GM23338 (cell line): ENCODE data around the gene MTHFD2. TPM values are rescaled to one million over a fixed set of nuclear protein-coding genes. Genes with fewer than 3 reads are reported as not detected.

Experiments
- ATAC-seq: fragments of 200-7000 bp; cut with Tn5 transposase; 3 replicates; pipeline ENCODE4 v1.9.1; 2020
- DNase-seq: peaks from one replicate; pipeline ENCODE4 v3.0.0-alpha.2; 2015; ENCODE audit warnings: low spot score
- H2AFZ ChIP-seq: fragments of 200-600 bp; sonication (generic); 2 replicates; pipeline ENCODE4 v1.8.0; 2016; ENCODE audit warnings: antibody characterized with exemption, mild to moderate bottlenecking, moderate library complexity
- H3F3A ChIP-seq: fragments of 200-600 bp; sonication (generic); replicated peaks from 2 replicates; pipeline ENCODE4 v1.8.0; 2017; ENCODE audit warnings: antibody characterized with exemption, mixed run types, low read depth
- H3K27ac ChIP-seq: fragments of 200-600 bp; sonication (generic); 2 replicates; pipeline ENCODE4 v1.6.1; 2016; ENCODE audit warnings: low read depth
- H3K27me3 ChIP-seq: fragments of 200-600 bp; sonication (generic); 2 replicates; pipeline ENCODE4 v1.8.0; 2016; ENCODE audit warnings: mild to moderate bottlenecking, mixed run types, moderate library complexity; ENCODE audit not compliant: insufficient read depth
- H3K36me3 ChIP-seq: fragments of 200-600 bp; sonication (generic); 2 replicates; pipeline ENCODE4 v1.8.0; 2016; ENCODE audit warnings: mild to moderate bottlenecking; ENCODE audit not compliant: insufficient read depth
- H3K4me1 ChIP-seq: fragments of 200-600 bp; sonication (generic); 2 replicates; pipeline ENCODE4 v1.8.0; 2016; ENCODE audit warnings: mild to moderate bottlenecking, moderate library complexity; ENCODE audit not compliant: insufficient read depth
- H3K4me2 ChIP-seq: fragments of 200-600 bp; sonication (generic); 2 replicates; pipeline ENCODE4 v1.7.1; 2017; ENCODE audit warnings: mixed run types
- H3K4me3 ChIP-seq: fragments of 200-600 bp; sonication (generic); 2 replicates; pipeline ENCODE4 v1.6.1; 2016; ENCODE audit warnings: mixed run types
- H3K79me2 ChIP-seq: fragments of 200-600 bp; sonication (generic); replicated peaks from 2 replicates; pipeline ENCODE4 v1.8.0; 2017; ENCODE audit warnings: mild to moderate bottlenecking; ENCODE audit not compliant: insufficient read depth
- H3K9me2 ChIP-seq: fragments of 200-600 bp; sonication (generic); 2 replicates; pipeline ENCODE4 v1.8.0; 2017; ENCODE audit not compliant: insufficient read depth
- H4K20me1 ChIP-seq: fragments of 200-600 bp; sonication (generic); replicated peaks from 2 replicates; pipeline ENCODE4 v1.8.0; 2017; ENCODE audit warnings: mild to moderate bottlenecking; ENCODE audit not compliant: insufficient read depth
- H3K27ac Mint-ChIP-seq: 2 replicates; pipeline ENCODE4 v1.8.0; 2020; ENCODE audit warnings: inconsistent platforms, mild to moderate bottlenecking, moderate library complexity, mixed read lengths
- H3K27me3 Mint-ChIP-seq: 3 replicates; pipeline ENCODE4 v1.8.0; 2022; ENCODE audit warnings: low read depth, mild to moderate bottlenecking, moderate library complexity, mixed read lengths, inconsistent platforms; ENCODE audit not compliant: insufficient read depth, poor library complexity
- H3K36me3 Mint-ChIP-seq: 3 replicates; pipeline ENCODE4 v1.8.0; 2021; ENCODE audit warnings: low read depth, mild to moderate bottlenecking, inconsistent platforms, moderate library complexity, mixed read lengths
- H3K4me1 Mint-ChIP-seq: 3 replicates; pipeline ENCODE4 v1.8.0; 2020; ENCODE audit warnings: mild to moderate bottlenecking, inconsistent platforms, mixed read lengths
- H3K4me3 Mint-ChIP-seq: 3 replicates; pipeline ENCODE4 v1.8.0; 2021; ENCODE audit warnings: moderate library complexity, mild to moderate bottlenecking, inconsistent platforms, mixed read lengths
- H3K9me3 Mint-ChIP-seq: 3 replicates; pipeline ENCODE4 v1.8.0; 2020; ENCODE audit warnings: moderate library complexity, mild to moderate bottlenecking, inconsistent platforms, mixed read lengths
- CREB1 ChIP-seq: fragments of 250-450 bp; sonication (Bioruptor Pico); IDR thresholded peaks from 2 replicates; pipeline ENCODE4 v1.5.0; 2020; ENCODE audit warnings: low read depth, mild to moderate bottlenecking, moderate library complexity
- POLR2AphosphoS5 ChIP-seq: IDR thresholded peaks from 2 replicates; pipeline ENCODE4 v1.6.1; 2016; ENCODE audit warnings: antibody characterized with exemption, low read depth
- polyA plus RNA-seq: library from polyadenylated mRNA; unstranded; fragments of >200 nt; fragmentation: Nextera tagmentation; extraction: Ambion mirVana; gene quantifications from 2 replicates; pipeline ENCODE4 v1.2.1, GENCODE V29; 2016
- total RNA-seq: library from RNA; depleted of rRNA; stranded (reverse); fragments of >200 nt; shearing (Covaris generic); gene quantifications from 2 replicates; pipeline ENCODE4 v1.2.3, GENCODE V29; 2014
- TF ChIP-seq, protein P1 (sequence below), 2 experiments: fragments of 200-600 bp in 1 of 2; sonication (generic) in 1 of 2; conservative IDR thresholded peaks; 2 replicates each; pipeline versions ENCODE4 v1.5.1 to v1.6.1; 2016 to 2017; ENCODE audit warnings: antibody characterized with exemption in 2 of 2, low read depth in 2 of 2, mild to moderate bottlenecking in 2 of 2, moderate library complexity in 1 of 2
- TF ChIP-seq, protein P2 (sequence below): fragments of 250-450 bp; sonication (Bioruptor Pico); IDR thresholded peaks from 2 replicates; pipeline ENCODE4 v1.5.0; 2020; ENCODE audit warnings: mild to moderate bottlenecking, moderate library complexity
- TF ChIP-seq, protein P3 (sequence below): IDR thresholded peaks from 2 replicates; pipeline ENCODE4 v1.6.1; 2016; ENCODE audit warnings: antibody characterized with exemption

The MTHFD2 gene
- total and polyA plus RNA-seq, 2 experiments from 2014 or later = 279 to 281 TPM

DNA sequence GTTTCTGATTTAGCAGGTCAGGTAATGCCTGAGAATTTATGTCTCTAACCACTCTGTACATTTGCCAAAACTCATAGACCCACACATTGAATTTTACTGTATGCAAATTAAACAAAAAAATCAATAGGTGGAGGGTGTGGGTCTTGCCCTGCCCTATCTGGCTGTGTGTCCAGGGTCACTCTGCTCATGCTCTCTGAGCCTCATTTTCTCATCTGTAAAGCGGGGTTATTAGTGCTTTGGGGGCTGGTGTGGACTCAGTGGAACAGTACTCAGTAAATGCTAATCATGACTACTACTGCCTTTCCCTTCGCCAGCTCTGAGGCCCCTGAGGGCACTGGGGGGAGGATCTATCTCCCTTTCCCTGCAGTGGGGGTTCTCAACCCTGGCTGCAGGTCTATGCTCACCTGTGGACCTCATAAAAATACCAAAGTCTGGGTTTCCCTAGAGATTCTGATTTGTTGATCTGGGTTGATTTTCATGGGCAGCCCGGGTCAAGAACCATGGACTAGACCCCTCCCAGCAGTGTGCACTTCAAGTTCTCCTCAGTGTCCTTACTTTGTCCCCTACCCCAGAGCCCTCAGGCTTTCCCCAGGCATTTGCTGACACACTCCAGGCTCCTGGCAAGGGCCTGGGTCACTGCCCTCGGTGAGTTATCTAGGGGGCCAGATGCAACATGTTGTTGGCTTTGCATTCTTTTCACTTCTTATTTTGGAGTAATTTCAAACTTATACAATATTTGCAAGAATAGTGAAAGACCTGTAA is 27.5 kb downstream of the MTHFD2 start:
- Histone ChIP-seq H3K27ac (no peak overlapping the region), H4K20me1 (peaks cover 11% of the 10 kb centered on the region; the same call in 1 of the 2 replicates), H3K4me1 (0 out of 2 replicates have a peak, but pooled peaks cover 5% of the 10 kb centered on the region), H3K4me2 (no peak overlapping the region), H3F3A (peaks cover 15% of the 10 kb centered on the region; the same call in 1 of the 2 replicates), H2AFZ (no peak overlapping the region), H3K4me3 (no peak overlapping the region), H3K9me2 (peaks cover 18% of the 10 kb centered on the region), H3K36me3 (no peaks in the 10 kb centered on the region), H3K79me2 (no peaks in the 10 kb centered on the region), H3K27me3 (no peaks in the 10 kb centered on the region)
- Mint-ChIP-seq H3K27me3 (peaks cover 35% of the 10 kb centered on the region), H3K4me3 (no peak overlapping the region), H3K4me1 (peaks cover 29% of the 10 kb centered on the region), H3K36me3 (peaks cover 8% of the 10 kb centered on the region), H3K9me3 (no peaks in the 10 kb centered on the region; the same call in 2 of the 3 replicates), H3K27ac (no peak overlapping the region)
- ATAC-seq = peak; percentile 2; the same call in 1 of the 3 replicates
- no peak for DNase-seq
- no peak for TF ChIP-seq POLR2AphosphoS5
- no peak for TF ChIP-seq CREB1 (CRISPR knock-in tag)
- TF ChIP-seq, protein P1, sequence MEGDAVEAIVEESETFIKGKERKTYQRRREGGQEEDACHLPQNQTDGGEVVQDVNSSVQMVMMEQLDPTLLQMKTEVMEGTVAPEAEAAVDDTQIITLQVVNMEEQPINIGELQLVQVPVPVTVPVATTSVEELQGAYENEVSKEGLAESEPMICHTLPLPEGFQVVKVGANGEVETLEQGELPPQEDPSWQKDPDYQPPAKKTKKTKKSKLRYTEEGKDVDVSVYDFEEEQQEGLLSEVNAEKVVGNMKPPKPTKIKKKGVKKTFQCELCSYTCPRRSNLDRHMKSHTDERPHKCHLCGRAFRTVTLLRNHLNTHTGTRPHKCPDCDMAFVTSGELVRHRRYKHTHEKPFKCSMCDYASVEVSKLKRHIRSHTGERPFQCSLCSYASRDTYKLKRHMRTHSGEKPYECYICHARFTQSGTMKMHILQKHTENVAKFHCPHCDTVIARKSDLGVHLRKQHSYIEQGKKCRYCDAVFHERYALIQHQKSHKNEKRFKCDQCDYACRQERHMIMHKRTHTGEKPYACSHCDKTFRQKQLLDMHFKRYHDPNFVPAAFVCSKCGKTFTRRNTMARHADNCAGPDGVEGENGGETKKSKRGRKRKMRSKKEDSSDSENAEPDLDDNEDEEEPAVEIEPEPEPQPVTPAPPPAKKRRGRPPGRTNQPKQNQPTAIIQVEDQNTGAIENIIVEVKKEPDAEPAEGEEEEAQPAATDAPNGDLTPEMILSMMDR (conservative IDR thresholded peaks at IDR 0.05; ENCODE audit: low read depth in 2 of 2) = no peak
- TF ChIP-seq, protein P2, sequence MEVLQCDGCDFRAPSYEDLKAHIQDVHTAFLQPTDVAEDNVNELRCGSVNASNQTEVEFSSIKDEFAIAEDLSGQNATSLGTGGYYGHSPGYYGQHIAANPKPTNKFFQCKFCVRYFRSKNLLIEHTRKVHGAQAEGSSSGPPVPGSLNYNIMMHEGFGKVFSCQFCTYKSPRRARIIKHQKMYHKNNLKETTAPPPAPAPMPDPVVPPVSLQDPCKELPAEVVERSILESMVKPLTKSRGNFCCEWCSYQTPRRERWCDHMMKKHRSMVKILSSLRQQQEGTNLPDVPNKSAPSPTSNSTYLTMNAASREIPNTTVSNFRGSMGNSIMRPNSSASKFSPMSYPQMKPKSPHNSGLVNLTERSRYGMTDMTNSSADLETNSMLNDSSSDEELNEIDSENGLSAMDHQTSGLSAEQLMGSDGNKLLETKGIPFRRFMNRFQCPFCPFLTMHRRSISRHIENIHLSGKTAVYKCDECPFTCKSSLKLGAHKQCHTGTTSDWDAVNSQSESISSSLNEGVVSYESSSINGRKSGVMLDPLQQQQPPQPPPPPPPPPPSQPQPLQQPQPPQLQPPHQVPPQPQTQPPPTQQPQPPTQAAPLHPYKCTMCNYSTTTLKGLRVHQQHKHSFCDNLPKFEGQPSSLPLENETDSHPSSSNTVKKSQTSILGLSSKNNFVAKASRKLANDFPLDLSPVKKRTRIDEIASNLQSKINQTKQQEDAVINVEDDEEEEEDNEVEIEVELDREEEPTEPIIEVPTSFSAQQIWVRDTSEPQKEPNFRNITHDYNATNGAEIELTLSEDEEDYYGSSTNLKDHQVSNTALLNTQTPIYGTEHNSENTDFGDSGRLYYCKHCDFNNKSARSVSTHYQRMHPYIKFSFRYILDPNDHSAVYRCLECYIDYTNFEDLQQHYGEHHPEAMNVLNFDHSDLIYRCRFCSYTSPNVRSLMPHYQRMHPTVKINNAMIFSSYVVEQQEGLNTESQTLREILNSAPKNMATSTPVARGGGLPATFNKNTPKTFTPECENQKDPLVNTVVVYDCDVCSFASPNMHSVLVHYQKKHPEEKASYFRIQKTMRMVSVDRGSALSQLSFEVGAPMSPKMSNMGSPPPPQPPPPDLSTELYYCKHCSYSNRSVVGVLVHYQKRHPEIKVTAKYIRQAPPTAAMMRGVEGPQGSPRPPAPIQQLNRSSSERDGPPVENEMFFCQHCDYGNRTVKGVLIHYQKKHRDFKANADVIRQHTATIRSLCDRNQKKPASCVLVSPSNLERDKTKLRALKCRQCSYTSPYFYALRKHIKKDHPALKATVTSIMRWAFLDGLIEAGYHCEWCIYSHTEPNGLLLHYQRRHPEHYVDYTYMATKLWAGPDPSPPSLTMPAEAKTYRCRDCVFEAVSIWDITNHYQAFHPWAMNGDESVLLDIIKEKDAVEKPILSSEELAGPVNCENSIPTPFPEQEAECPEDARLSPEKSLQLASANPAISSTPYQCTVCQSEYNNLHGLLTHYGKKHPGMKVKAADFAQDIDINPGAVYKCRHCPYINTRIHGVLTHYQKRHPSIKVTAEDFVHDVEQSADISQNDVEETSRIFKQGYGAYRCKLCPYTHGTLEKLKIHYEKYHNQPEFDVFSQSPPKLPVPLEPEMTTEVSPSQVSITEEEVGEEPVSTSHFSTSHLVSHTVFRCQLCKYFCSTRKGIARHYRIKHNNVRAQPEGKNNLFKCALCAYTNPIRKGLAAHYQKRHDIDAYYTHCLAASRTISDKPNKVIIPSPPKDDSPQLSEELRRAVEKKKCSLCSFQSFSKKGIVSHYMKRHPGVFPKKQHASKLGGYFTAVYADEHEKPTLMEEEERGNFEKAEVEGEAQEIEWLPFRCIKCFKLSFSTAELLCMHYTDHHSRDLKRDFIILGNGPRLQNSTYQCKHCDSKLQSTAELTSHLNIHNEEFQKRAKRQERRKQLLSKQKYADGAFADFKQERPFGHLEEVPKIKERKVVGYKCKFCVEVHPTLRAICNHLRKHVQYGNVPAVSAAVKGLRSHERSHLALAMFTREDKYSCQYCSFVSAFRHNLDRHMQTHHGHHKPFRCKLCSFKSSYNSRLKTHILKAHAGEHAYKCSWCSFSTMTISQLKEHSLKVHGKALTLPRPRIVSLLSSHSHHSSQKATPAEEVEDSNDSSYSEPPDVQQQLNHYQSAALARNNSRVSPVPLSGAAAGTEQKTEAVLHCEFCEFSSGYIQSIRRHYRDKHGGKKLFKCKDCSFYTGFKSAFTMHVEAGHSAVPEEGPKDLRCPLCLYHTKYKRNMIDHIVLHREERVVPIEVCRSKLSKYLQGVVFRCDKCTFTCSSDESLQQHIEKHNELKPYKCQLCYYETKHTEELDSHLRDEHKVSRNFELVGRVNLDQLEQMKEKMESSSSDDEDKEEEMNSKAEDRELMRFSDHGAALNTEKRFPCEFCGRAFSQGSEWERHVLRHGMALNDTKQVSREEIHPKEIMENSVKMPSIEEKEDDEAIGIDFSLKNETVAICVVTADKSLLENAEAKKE (CRISPR knock-in tag) = no peak
- TF ChIP-seq, protein P3, sequence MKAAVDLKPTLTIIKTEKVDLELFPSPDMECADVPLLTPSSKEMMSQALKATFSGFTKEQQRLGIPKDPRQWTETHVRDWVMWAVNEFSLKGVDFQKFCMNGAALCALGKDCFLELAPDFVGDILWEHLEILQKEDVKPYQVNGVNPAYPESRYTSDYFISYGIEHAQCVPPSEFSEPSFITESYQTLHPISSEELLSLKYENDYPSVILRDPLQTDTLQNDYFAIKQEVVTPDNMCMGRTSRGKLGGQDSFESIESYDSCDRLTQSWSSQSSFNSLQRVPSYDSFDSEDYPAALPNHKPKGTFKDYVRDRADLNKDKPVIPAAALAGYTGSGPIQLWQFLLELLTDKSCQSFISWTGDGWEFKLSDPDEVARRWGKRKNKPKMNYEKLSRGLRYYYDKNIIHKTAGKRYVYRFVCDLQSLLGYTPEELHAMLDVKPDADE = no peak
